Endothelial cell (in vitro differentiated cells): ENCODE measurements around the gene SKAP1. TPM values are rescaled to one million over a fixed set of nuclear protein-coding genes. Genes with fewer than 3 reads are reported as not detected.

Experiments used
- DNase-seq: peaks from one replicate; pipeline ENCODE4 v3.0.0; 2021; ENCODE audit warnings: low spot score
- H3K27ac Mint-ChIP-seq: one replicate; pipeline ENCODE4 v1.8.0; 2021; ENCODE audit warnings: mixed read lengths, inconsistent platforms; ENCODE audit not compliant: unreplicated experiment
- H3K27me3 Mint-ChIP-seq: one replicate; pipeline ENCODE4 v1.8.0; 2021; ENCODE audit warnings: mild to moderate bottlenecking, moderate library complexity, mixed read lengths, inconsistent platforms; ENCODE audit not compliant: unreplicated experiment
- H3K36me3 Mint-ChIP-seq: one replicate; pipeline ENCODE4 v1.8.0; 2021; ENCODE audit warnings: mild to moderate bottlenecking, low read depth, mixed read lengths, inconsistent platforms; ENCODE audit not compliant: unreplicated experiment
- H3K4me1 Mint-ChIP-seq: one replicate; pipeline ENCODE4 v1.8.0; 2021; ENCODE audit warnings: mild to moderate bottlenecking, mixed read lengths, inconsistent platforms; ENCODE audit not compliant: unreplicated experiment
- H3K4me3 Mint-ChIP-seq: one replicate; pipeline ENCODE4 v1.8.0; 2021; ENCODE audit warnings: mild to moderate bottlenecking, mixed read lengths, inconsistent platforms; ENCODE audit not compliant: unreplicated experiment
- H3K9me3 Mint-ChIP-seq: one replicate; pipeline ENCODE4 v1.8.0; 2021; ENCODE audit warnings: mixed read lengths, inconsistent platforms; ENCODE audit not compliant: unreplicated experiment
- total RNA-seq: library from RNA; stranded (reverse); fragmentation: NEBNext Ultra II Directional; extraction: Animal tissue kit (Norgen Biotek cat#: 25700); gene quantifications from one replicate; pipeline ENCODE4 v1.2.1, GENCODE V29; 2021; ENCODE audit not compliant: unreplicated experiment
- TF ChIP-seq, protein P1 (sequence below): fragments of 200-600 bp; sonication (generic); IDR thresholded peaks from one replicate; pipeline ENCODE4 v1.5.0; 2021; ENCODE audit warnings: antibody characterized with exemption; ENCODE audit not compliant: unreplicated experiment

Gene SKAP1
- total RNA-seq, 1 donor from 2014 or later, result 2.1 TPM

DNA sequence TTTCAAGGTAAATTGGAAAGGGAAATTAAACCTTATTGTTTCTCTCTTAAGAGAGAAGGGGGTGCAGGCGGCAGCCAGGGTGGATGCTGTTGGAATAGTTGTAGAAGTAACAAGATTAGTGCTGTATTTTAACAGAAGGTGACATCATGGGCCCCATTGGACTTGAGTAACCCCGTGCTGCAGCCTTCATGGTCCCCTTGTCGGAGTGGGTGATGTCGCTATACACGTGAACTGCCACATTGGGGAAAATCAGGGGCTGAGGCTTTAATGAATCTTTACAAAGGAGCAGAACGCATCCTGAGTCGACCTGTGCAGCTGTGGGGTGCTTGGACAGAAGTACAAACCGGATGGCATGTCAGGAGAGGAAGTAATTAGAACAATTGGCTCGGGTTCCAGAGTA is 319.3 kb downstream of the SKAP1 start:
- Mint-ChIP-seq H3K36me3 (no peaks in the 10 kb centered on the region), H3K9me3 (no peaks in the 10 kb centered on the region), H3K4me1 (peaks cover 16% of the 10 kb centered on the region), H3K27me3 (peaks cover 4% of the 10 kb centered on the region), H3K4me3 (no peak overlapping the region), H3K27ac (no peak overlapping the region)
- DNase-seq, result no peak
- TF ChIP-seq, protein P1, sequence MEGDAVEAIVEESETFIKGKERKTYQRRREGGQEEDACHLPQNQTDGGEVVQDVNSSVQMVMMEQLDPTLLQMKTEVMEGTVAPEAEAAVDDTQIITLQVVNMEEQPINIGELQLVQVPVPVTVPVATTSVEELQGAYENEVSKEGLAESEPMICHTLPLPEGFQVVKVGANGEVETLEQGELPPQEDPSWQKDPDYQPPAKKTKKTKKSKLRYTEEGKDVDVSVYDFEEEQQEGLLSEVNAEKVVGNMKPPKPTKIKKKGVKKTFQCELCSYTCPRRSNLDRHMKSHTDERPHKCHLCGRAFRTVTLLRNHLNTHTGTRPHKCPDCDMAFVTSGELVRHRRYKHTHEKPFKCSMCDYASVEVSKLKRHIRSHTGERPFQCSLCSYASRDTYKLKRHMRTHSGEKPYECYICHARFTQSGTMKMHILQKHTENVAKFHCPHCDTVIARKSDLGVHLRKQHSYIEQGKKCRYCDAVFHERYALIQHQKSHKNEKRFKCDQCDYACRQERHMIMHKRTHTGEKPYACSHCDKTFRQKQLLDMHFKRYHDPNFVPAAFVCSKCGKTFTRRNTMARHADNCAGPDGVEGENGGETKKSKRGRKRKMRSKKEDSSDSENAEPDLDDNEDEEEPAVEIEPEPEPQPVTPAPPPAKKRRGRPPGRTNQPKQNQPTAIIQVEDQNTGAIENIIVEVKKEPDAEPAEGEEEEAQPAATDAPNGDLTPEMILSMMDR, result no peak

DNA sequence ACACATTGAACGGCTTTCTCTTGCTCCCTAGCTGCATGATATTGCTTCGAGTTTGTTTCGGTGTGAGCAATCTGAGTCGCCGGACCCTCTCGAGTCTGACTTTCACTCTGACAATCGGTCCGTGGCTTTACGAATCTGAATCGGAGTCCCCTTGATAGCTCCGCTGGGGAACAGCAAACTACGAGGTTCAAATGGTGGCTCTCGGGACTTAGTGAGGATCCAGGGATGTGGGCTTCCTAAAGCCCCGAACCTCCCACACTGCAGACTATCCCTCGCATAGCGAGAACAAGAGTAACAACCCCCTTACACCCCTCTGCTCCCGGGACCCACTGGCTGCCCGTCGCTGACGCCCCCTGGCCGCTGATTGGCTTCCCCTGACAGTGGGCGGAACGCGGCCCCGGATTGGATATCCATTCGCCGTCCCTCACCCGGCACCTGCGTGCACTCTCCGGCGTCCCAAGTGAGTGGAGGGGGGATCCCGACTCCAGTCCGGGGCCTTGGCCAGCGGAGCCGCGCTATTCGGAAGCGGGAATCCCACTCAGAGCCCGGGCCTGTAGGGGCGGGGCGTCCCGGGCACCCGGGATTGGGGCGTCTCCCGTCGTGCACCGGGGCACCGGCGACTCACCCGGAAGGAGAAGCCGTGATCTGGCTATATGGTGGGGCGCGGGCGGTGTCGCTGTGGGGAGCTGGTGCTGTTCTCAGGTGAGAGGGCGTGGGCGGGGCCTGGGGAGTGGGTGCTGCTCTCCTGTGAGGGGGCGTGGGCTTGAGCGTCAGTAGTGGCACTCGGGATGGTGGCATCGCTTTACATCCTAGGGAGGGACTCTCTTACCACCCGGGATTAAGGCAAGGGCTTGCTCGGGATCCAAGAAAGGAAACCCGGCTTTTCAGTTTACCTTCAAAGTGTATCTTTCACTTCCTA is 322.6 kb downstream of the SKAP1 start, which contains the start of gene SNX11:
SNX11 (plus strand) TSS at position 630 of the 919 bp plus-strand sequence. CDS start 4,278 bp downstream, outside the sequence.
- Mint-ChIP-seq H3K27me3 (peaks cover 4% of the 10 kb centered on the region), H3K4me3 (peak within 1 kb of the TSS; percentile 90), H3K27ac (peak within 1 kb of the TSS; percentile 85), H3K36me3 (no peaks in the 10 kb centered on the region), H3K9me3 (no peaks in the 10 kb centered on the region), H3K4me1 (peaks cover 16% of the 10 kb centered on the region)
- peak; percentile 91 for DNase-seq
- TF ChIP-seq, protein P1, result no peak

DNA sequence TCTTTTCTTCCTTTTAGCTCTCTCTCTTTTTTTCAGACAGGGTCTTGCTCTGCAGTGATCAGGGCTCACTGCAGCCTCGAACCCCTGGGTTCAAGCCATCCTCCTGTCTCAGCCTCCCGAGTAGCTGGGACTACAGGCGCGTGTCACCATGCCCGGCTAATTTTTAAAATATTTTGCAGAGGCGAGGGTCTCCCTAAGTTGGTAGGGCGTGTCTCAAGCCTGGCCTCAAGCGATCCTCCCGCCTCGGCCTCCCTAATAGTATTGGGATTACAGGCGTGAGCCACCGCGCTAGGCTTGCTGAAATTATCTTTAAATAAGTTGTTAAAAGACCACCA is 323.2 kb downstream of the SKAP1 start:
- H3K4me1 Mint-ChIP-seq, result peaks cover 16% of the 10 kb centered on the region
- no peak overlapping the region for H3K27ac Mint-ChIP-seq
- H3K4me3 Mint-ChIP-seq, result peak overlapping the region; percentile 90
- TF ChIP-seq, protein P1, result no peak
- H3K9me3 Mint-ChIP-seq, result no peaks in the 10 kb centered on the region
- DNase-seq, result no peak
- H3K27me3 Mint-ChIP-seq, result peaks cover 4% of the 10 kb centered on the region
- peaks cover 3% of the 10 kb centered on the region for H3K36me3 Mint-ChIP-seq

DNA sequence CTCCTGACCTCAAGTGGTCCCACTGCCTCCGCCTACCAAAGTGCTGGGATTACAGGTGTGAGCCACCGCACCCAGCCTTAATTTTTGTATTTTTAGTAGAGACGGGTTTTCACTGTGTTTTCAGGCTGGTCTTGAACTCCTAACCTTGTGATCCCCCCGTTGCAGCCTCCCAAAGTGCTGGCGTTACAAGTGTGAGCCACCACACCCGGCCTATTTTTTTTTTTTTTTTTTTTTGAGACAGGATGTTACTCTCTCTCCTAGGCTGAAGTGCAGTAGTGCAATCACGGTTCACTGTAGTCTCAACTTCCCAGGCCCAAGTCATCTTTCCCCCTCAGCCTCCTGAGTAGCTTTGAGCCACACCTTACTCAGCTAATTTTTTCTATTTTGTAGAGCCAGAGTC is 325.6 kb downstream of the SKAP1 start:
- Mint-ChIP-seq H3K27me3 (peaks cover 3% of the 10 kb centered on the region), H3K36me3 (peaks cover 4% of the 10 kb centered on the region), H3K4me1 (peaks cover 14% of the 10 kb centered on the region), H3K9me3 (no peaks in the 10 kb centered on the region), H3K27ac (no peak overlapping the region), H3K4me3 (no peak overlapping the region)
- DNase-seq, result no peak
- TF ChIP-seq, protein P1, result no peak
